Endothelial cell of umbilical vein (primary cell): ENCODE results near the gene AUTS2. TPM values are rescaled to one million over a fixed set of nuclear protein-coding genes. Genes with fewer than 3 reads are reported as not detected.

Experiments used
- BruUV-seq: library from RNA; stranded (reverse); fragments of 400-500 nt; replicated peaks from 2 replicates; lab custom pipeline; 2021; lab: Mats Ljungman, UMichigan
- CTCF ChIA-PET: fragments of 300-600, 350-600 bp; sonication (Branson Sonifier 250); formaldehyde crosslinking; loops from one replicate; lab custom pipeline; 2021; ENCODE audit warnings: antibody characterized with exemption, inconsistent platforms; lab: Charles Lee
- POLR2A ChIA-PET: fragments of 300-600, 350-600 bp; sonication (Branson Sonifier 250); formaldehyde crosslinking; loops from one replicate; lab custom pipeline; 2021; ENCODE audit warnings: antibody characterized with exemption, inconsistent platforms; lab: Charles Lee
- DNase-seq: peaks from one replicate; pipeline ENCODE4 v3.0.0-alpha.2; 2011; ENCODE audit warnings: low read depth, low spot score
- FAIRE-seq: peaks from 2 replicates; lab custom pipeline; 2011; peaks lifted over from hg19 to GRCh38; lab: Jason Lieb, UNC
- H2AFZ ChIP-seq: 2 replicates; pipeline ENCODE4 v1.6.0; 2012; ENCODE audit warnings: low read depth, low read length, control low read depth, inconsistent platforms
- H3K27ac ChIP-seq: 2 replicates; pipeline ENCODE4 v1.5.1; 2011; ENCODE audit warnings: low read depth, mild to moderate bottlenecking, control low read depth, low read length, moderate library complexity; ENCODE audit not compliant: insufficient read depth
- H3K27me3 ChIP-seq, 2 experiments: 2 replicates each; pipeline versions ENCODE4 v1.6.0 to v1.6.1; 2011; ENCODE audit warnings: low read length in 2 of 2, mixed read lengths in 1 of 2; ENCODE audit not compliant: control insufficient read depth in 2 of 2, insufficient read depth in 2 of 2
- H3K36me3 ChIP-seq, 2 experiments: 2 replicates in 1 of 2; 3 replicates in 1 of 2; pipeline ENCODE4 v1.5.1; 2011; ENCODE audit warnings: low read length in 2 of 2, mild to moderate bottlenecking in 1 of 2, moderate library complexity in 1 of 2; ENCODE audit not compliant: control insufficient read depth in 2 of 2, insufficient read depth in 2 of 2; ENCODE audit errors: extremely low read depth in 1 of 2
- H3K4me1 ChIP-seq: 3 replicates; pipeline ENCODE4 v1.5.1; 2011; ENCODE audit warnings: mild to moderate bottlenecking, low read length; ENCODE audit not compliant: control insufficient read depth, insufficient read depth; ENCODE audit errors: extremely low read depth
- H3K4me2 ChIP-seq: 2 replicates; pipeline ENCODE4 v1.6.1; 2011; ENCODE audit warnings: low read length, control low read depth, mixed read lengths; ENCODE audit not compliant: insufficient read depth
- H3K4me3 ChIP-seq, 3 experiments: fragments of 200-600 bp in 1 of 3; sonication (generic), shearing (Covaris generic) in 1 of 3; replicated peaks in 1 of 3; 2 replicates each; pipeline ENCODE4 v1.5.1; 2011 to 2016; ENCODE audit warnings: control low read depth in 3 of 3, low read length in 3 of 3, mild to moderate bottlenecking in 2 of 3, inconsistent platforms in 1 of 3, low read depth in 1 of 3, moderate library complexity in 1 of 3; ENCODE audit not compliant: insufficient read depth in 1 of 3
- H3K79me2 ChIP-seq: 2 replicates; pipeline ENCODE4 v1.6.0; 2012; ENCODE audit warnings: low read length, inconsistent platforms; ENCODE audit not compliant: control insufficient read depth, insufficient read depth
- H3K9ac ChIP-seq: replicated peaks from 2 replicates; pipeline ENCODE3; 2011; ENCODE audit warnings: low read length, control low read depth; ENCODE audit not compliant: insufficient read depth; ENCODE audit errors: extremely low read depth
- H3K9me1 ChIP-seq: replicated peaks from 3 replicates; pipeline ENCODE4 v1.6.0; 2011; ENCODE audit warnings: mild to moderate bottlenecking, low read length; ENCODE audit not compliant: control insufficient read depth, insufficient read depth; ENCODE audit errors: extremely low read depth
- H3K9me3 ChIP-seq: replicated peaks from 2 replicates; pipeline ENCODE4 v1.5.1; 2012; ENCODE audit warnings: low read length, inconsistent platforms; ENCODE audit not compliant: control insufficient read depth, insufficient read depth
- H4K20me1 ChIP-seq: replicated peaks from 2 replicates; pipeline ENCODE3; 2011; ENCODE audit warnings: mild to moderate bottlenecking, low read length; ENCODE audit not compliant: control insufficient read depth, insufficient read depth; ENCODE audit errors: extremely low read depth
- CTCF ChIP-seq, 2 donors: IDR thresholded peaks; 1 replicate in 1 of 2; 2 replicates in 1 of 2; pipeline ENCODE4 v1.5.1; 2011; ENCODE audit warnings: low read length in 2 of 2, mild to moderate bottlenecking in 2 of 2, moderate library complexity in 2 of 2, control low read depth in 1 of 2, inconsistent platforms in 1 of 2, low read depth in 1 of 2; ENCODE audit not compliant: insufficient read depth in 1 of 2; ENCODE audit errors: extremely low read depth in 1 of 2
- EZH2 ChIP-seq: IDR thresholded peaks from 2 replicates; pipeline ENCODE4 v1.6.1; 2012; ENCODE audit warnings: borderline replicate concordance, low read depth, mild to moderate bottlenecking, moderate library complexity, low read length, inconsistent platforms; ENCODE audit not compliant: severe bottlenecking
- FOS ChIP-seq: IDR thresholded peaks from 2 replicates; pipeline ENCODE4 v1.6.1; 2011; ENCODE audit warnings: mild to moderate bottlenecking, low read length, moderate library complexity, borderline replicate concordance; ENCODE audit not compliant: insufficient read depth
- GATA2 ChIP-seq: IDR thresholded peaks from 2 replicates; pipeline ENCODE4 v1.7.0; 2011; ENCODE audit warnings: low read depth, mild to moderate bottlenecking, moderate library complexity, mixed read lengths, low read length; ENCODE audit not compliant: insufficient read length, insufficient read depth
- JUN ChIP-seq: IDR thresholded peaks from 2 replicates; pipeline ENCODE4 v1.6.1; 2011; ENCODE audit warnings: borderline replicate concordance, low read depth; ENCODE audit not compliant: insufficient read length, insufficient read depth
- MAX ChIP-seq: IDR thresholded peaks from 2 replicates; pipeline ENCODE4 v1.6.1; 2011; ENCODE audit not compliant: insufficient read depth, insufficient read length
- MYC ChIP-seq: IDR thresholded peaks from one replicate; pipeline ENCODE4 v1.6.1; 2011; ENCODE audit warnings: mild to moderate bottlenecking, low read depth, low read length
- POLR2A ChIP-seq: IDR thresholded peaks from 2 replicates; pipeline ENCODE4 v1.6.1; 2012; ENCODE audit warnings: low read depth, mild to moderate bottlenecking, control low read depth, low read length
- POLR2AphosphoS5 ChIP-seq: IDR thresholded peaks from 2 replicates; pipeline ENCODE4 v1.6.1; 2012; ENCODE audit warnings: low read depth, mild to moderate bottlenecking, control low read depth, low read length, moderate library complexity; ENCODE audit not compliant: insufficient read depth
- dilution Hi-C: fragments of 300-500 bp; cut with MboI; formaldehyde crosslinking; loops from one replicate; pipeline ENCODE4 v1.15.0; 2019; ENCODE audit warnings: low sequenced_read_pairs; ENCODE audit not compliant: extremely low pct_ligation_motif_present
- intact Hi-C: fragments of 100-400 bp; cut with micrococcal nuclease; formaldehyde crosslinking; loops from one replicate; pipeline ENCODE4 v1.10.0; 2022
- polyA plus RNA-seq, 4 experiments: library from polyadenylated mRNA; depleted of rRNA in 3 of 4; stranded (reverse) in 3 of 4; unstranded in 1 of 4; fragments of >200 nt; gene quantifications; 2 replicates each; pipeline versions ENCODE4 v1.2.1 to v1.2.3, GENCODE V29; 2011 to 2012; ENCODE audit warnings: missing spikeins in 1 of 4
- total RNA-seq: library from RNA; stranded (reverse); gene quantifications from 2 replicates; pipeline ENCODE4 v1.2.3, GENCODE V29; 2021

The AUTS2 gene
- total and polyA plus RNA-seq, 2 donors (not counting 3 experiments of a cell fraction or from before 2014, with no cell fraction given), result 0.59 to 8.0 TPM

- TF ChIP-seq FOS (no peak), MAX (no peak), MYC (no peak), POLR2A (no peak), POLR2AphosphoS5 (no peak)
- Histone ChIP-seq H3K4me3 (no peak overlapping the region), H3K27ac (no peak overlapping the region), H3K27me3 (no peaks in the 10 kb centered on the region), H3K9ac (no peak overlapping the region), H3K4me1 (no peaks in the 10 kb centered on the region), H3K4me2 (no peak overlapping the region), H2AFZ (no peak overlapping the region), H4K20me1 (no peaks in the 10 kb centered on the region), H3K79me2 (no peaks in the 10 kb centered on the region), H3K36me3 (no peaks in the 10 kb centered on the region), H3K9me1 (no peaks in the 10 kb centered on the region), H3K9me3 (no peaks in the 10 kb centered on the region)
- CTCF ChIA-PET, result no interaction called here
- no TSS peak for BruUV-seq
- DNase-seq (no peak), FAIRE-seq (no peak)
- dilution Hi-C loops (no loop called here), intact Hi-C loops (no loop called here)
- POLR2A ChIA-PET, result no interaction called here
Observed at GRCh38 chr7:70210200-70210935, 612.1 kb downstream of the AUTS2 start.

GRCh38 chr7:70210936-70211310, 612.6 kb downstream of the AUTS2 start:
- H4K20me1 ChIP-seq, result no peaks in the 10 kb centered on the region
- intact Hi-C loops (no loop called here), dilution Hi-C loops (no loop called here)
- H3K9me1 ChIP-seq, result no peaks in the 10 kb centered on the region
- no peak overlapping the region for H3K27ac ChIP-seq
- no peaks in the 10 kb centered on the region for H3K27me3 ChIP-seq
- ChIA-PET CTCF (no interaction called here), POLR2A (no interaction called here)
- H3K9ac ChIP-seq, result no peak overlapping the region
- no TSS peak for BruUV-seq
- H3K4me2 ChIP-seq, result no peak overlapping the region
- no peak for TF ChIP-seq MYC
- TF ChIP-seq CTCF (IDR thresholded peaks at IDR 0.05; ENCODE audit: extremely low read depth in 1 of 2, insufficient read depth in 1 of 2, low read depth in 1 of 2, low read length in 2 of 2), result no peak
- no peak for TF ChIP-seq GATA2
- TF ChIP-seq EZH2, result no peak
- TF ChIP-seq POLR2AphosphoS5, result no peak
- TF ChIP-seq FOS, result no peak
- no peak for TF ChIP-seq JUN
- TF ChIP-seq POLR2A, result no peak
- no peak for TF ChIP-seq MAX
- H3K79me2 ChIP-seq, result no peaks in the 10 kb centered on the region
- H3K4me1 ChIP-seq, result no peaks in the 10 kb centered on the region
- H3K9me3 ChIP-seq, result no peaks in the 10 kb centered on the region
- H2AFZ ChIP-seq, result no peak overlapping the region
- H3K36me3 ChIP-seq, result no peaks in the 10 kb centered on the region
- FAIRE-seq (no peak), DNase-seq (no peak)
- no peak overlapping the region for H3K4me3 ChIP-seq
